ENCODE measurements around the gene MRPL53. TPM values are rescaled to one million over a fixed set of nuclear protein-coding genes. Genes with fewer than 3 reads are reported as not detected.

The MRPL53 gene
- total and polyA plus RNA-seq, 2 of the 8 experiments (the other 6 are each of a cell fraction or from before 2014, with no cell fraction given) = 36.6 to 46.3 TPM

GRCh38 chr2:74499940-74500577, 27.6 kb upstream of the MRPL53 start:
- no peak overlapping the region for H2BK120ac ChIP-seq (replicated peaks; ENCODE audit: low read depth, low read length)
- H3K23me2 ChIP-seq (ENCODE audit: low read depth, low read length) = peaks cover 35% of the 10 kb centered on the region; the same call in 1 of the 2 replicates
- H3K56ac ChIP-seq (replicated peaks; ENCODE audit: insufficient read length, low read depth, low read length) = no peak overlapping the region
- no peak overlapping the region for H2AK5ac ChIP-seq (ENCODE audit: low read depth, low read length)
- FAIRE-seq (no peak), DNase-seq (ENCODE audit: low read depth in 1 of 2, low spot score in 2 of 2) (peak in 1 of 2 experiments; percentile 58)
- H4K20me1 ChIP-seq (replicated peaks in 1 of 2; ENCODE audit: control insufficient read depth in 1 of 2, insufficient read depth in 2 of 2, low read length in 2 of 2) = peaks cover 0 to 13% of the 10 kb centered on the region in 2 experiments
- H4K91ac ChIP-seq (replicated peaks; ENCODE audit: insufficient read length, low read length) = no peak overlapping the region
- H2BK5ac ChIP-seq (ENCODE audit: low read depth, low read length) = no peak overlapping the region
- no peak overlapping the region for H3K23ac ChIP-seq (ENCODE audit: insufficient read length)
- H3K9me3 ChIP-seq (ENCODE audit: insufficient read depth in 2 of 2, low read depth in 1 of 2, low read length in 1 of 2) = no peaks in the 10 kb centered on the region
- no peak overlapping the region for H2BK15ac ChIP-seq (ENCODE audit: low read length)
- H3K27ac ChIP-seq (ENCODE audit: low read depth, low read length) = no peak overlapping the region
- ChIA-PET CTCF (ENCODE audit: partially characterized antibody) (interaction anchor here (0.7 to 5.1 kb wide), 13 partner anchors 10 to 91 kb away, joined by 3 to 24 read pairs (median 6); partner anchors contain the start of genes AUP1, CCDC142, HTRA2 and TLX2), POLR2A (ENCODE audit: partially characterized antibody) (interaction anchor here (0.9 to 9.4 kb wide), 15 partner anchors 10 to 88 kb away, joined by 3 to 73 read pairs (median 4); partner anchors contain the start of genes AUP1, CCDC142, DQX1 and HTRA2)
- H2BK12ac ChIP-seq (ENCODE audit: low read depth, low read length) = no peak overlapping the region
- TF ChIP-seq EZH2 (IDR thresholded peaks at IDR 0.05; ENCODE audit: low read depth, low read length, severe bottlenecking) (peak; percentile 76), SUZ12 (IDR thresholded peaks at IDR 0.05; ENCODE audit: low read length) (peak; percentile 21), ATF3 (IDR thresholded peaks at IDR 0.05; ENCODE audit: insufficient read depth, low read depth, low read length) (no peak)
- no peaks in the 10 kb centered on the region for H3K79me2 ChIP-seq (ENCODE audit: control insufficient read depth in 1 of 2, insufficient read depth in 2 of 2, low read length in 2 of 2)
- H3K4me2 ChIP-seq (ENCODE audit: insufficient read depth in 1 of 2, low read depth in 2 of 2, low read length in 2 of 2) = peak overlapping the region; percentile 78 to 97
- no peak overlapping the region for H3K18ac ChIP-seq (ENCODE audit: extremely low read depth, low read length)
- no peak overlapping the region for H3K14ac ChIP-seq (ENCODE audit: insufficient read length)
- H2BK20ac ChIP-seq (ENCODE audit: low read length) = no peak overlapping the region
- H3K9ac ChIP-seq (replicated peaks in 1 of 4; ENCODE audit: extremely low read depth in 1 of 4, low read depth in 3 of 4, low read length in 3 of 4) = no peak overlapping the region
- H2AFZ ChIP-seq (ENCODE audit: low read length) = no peak overlapping the region
- no peak overlapping the region for H3K4ac ChIP-seq (replicated peaks; ENCODE audit: insufficient read length, low read depth, low read length)
- H4K5ac ChIP-seq (ENCODE audit: insufficient read length, low read depth, low read length) = no peak overlapping the region
- no peaks in the 10 kb centered on the region for H3K79me1 ChIP-seq (ENCODE audit: low read depth, low read length)
- peaks cover 85 to 100% (median 99%) of the 10 kb centered on the region in 4 experiments for H3K27me3 ChIP-seq (replicated peaks in 1 of 4; ENCODE audit: control insufficient read depth in 3 of 4, extremely low read depth in 1 of 4, insufficient read depth in 3 of 4, low read length in 3 of 4)
- H3K4me3 ChIP-seq (ENCODE audit: extremely low read depth in 1 of 4, insufficient read depth in 2 of 4, low read depth in 3 of 4, low read length in 4 of 4) = peak overlapping the region; percentile 20 to 57 (median 46); a peak in 4 of 8 replicates
- H3K4me1 ChIP-seq (replicated peaks in 1 of 4; ENCODE audit: control insufficient read depth in 3 of 4, insufficient read depth in 4 of 4, low read length in 3 of 4) = peaks cover 7 to 59% (median 38%) of the 10 kb centered on the region in 4 experiments
- 16% methylated on average over 15 of the region's 15 CpGs; no CpG with 5 or more reads in 1 of the 2 experiments for WGBS, 2 experiments (ENCODE audit: extremely low coverage in 1 of 2, insufficient coverage in 1 of 2, insufficient read length in 1 of 2, insufficient replicate concordance in 2 of 2, low coverage in 1 of 2, low lambda C conversion rate in 2 of 2, missing lambda C conversion rate in 1 of 2)
- no peaks in the 10 kb centered on the region; a peak in 1 of 8 replicates for H3K36me3 ChIP-seq (ENCODE audit: control insufficient read depth in 2 of 4, insufficient read depth in 4 of 4, low read length in 3 of 4)
- peak overlapping the region; percentile 6 for H4K8ac ChIP-seq (ENCODE audit: extremely low read depth, insufficient read depth, low read length)
